Stomach (tissue), 4 donors: ENCODE measurements around the gene HNRNPM.
"Not testable (repeated sequence)": the region's sequence is repeated elsewhere in the genome, so short reads cannot be mapped to it uniquely, and the experiment has no call there.

ENCODE experiments used
- EP300 ChIP-seq: sonication (generic); formaldehyde crosslinking; IDR thresholded peaks from one replicate; pipeline ENCODE4 v1.6.1; 2017; ENCODE audit warnings: antibody characterized with exemption
- POLR2A ChIP-seq, 4 donors: fragments of 450-650 bp; IDR thresholded peaks; one replicate each; pipeline ENCODE4 v1.6.1; 2016; ENCODE audit warnings: antibody characterized with exemption in 4 of 4, control low read depth in 2 of 4, mild to moderate bottlenecking in 1 of 4, moderate library complexity in 1 of 4
- POLR2AphosphoS5 ChIP-seq, 3 donors: sonication (generic); formaldehyde crosslinking; IDR thresholded peaks; one replicate each; pipeline ENCODE4 v1.6.1; 2016; ENCODE audit warnings: antibody characterized with exemption in 3 of 3
- TF ChIP-seq, protein P1 (sequence below), 7 experiments: fragments of 450-650 bp in 4 of 7; fragments of 200-600 bp in 3 of 7; sonication (generic) in 3 of 7; IDR thresholded peaks; one replicate each; pipeline ENCODE4 v1.5.1; 2016 to 2019; ENCODE audit warnings: antibody characterized with exemption in 7 of 7, control low read depth in 2 of 7, mild to moderate bottlenecking in 1 of 7

GRCh38 chr19:8410718-8411117, 34.1 kb upstream of the HNRNPM start:
- TF ChIP-seq, protein P1, sequence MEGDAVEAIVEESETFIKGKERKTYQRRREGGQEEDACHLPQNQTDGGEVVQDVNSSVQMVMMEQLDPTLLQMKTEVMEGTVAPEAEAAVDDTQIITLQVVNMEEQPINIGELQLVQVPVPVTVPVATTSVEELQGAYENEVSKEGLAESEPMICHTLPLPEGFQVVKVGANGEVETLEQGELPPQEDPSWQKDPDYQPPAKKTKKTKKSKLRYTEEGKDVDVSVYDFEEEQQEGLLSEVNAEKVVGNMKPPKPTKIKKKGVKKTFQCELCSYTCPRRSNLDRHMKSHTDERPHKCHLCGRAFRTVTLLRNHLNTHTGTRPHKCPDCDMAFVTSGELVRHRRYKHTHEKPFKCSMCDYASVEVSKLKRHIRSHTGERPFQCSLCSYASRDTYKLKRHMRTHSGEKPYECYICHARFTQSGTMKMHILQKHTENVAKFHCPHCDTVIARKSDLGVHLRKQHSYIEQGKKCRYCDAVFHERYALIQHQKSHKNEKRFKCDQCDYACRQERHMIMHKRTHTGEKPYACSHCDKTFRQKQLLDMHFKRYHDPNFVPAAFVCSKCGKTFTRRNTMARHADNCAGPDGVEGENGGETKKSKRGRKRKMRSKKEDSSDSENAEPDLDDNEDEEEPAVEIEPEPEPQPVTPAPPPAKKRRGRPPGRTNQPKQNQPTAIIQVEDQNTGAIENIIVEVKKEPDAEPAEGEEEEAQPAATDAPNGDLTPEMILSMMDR (IDR thresholded peaks at IDR 0.05): not testable (repeated sequence)
- not testable (repeated sequence) for TF ChIP-seq POLR2A (IDR thresholded peaks at IDR 0.05); POLR2AphosphoS5 (IDR thresholded peaks at IDR 0.05); EP300
